Measurements from ENCODE around the gene CDKAL1. TPM values are rescaled to one million over a fixed set of nuclear protein-coding genes. Genes with fewer than 3 reads are reported as not detected.

The CDKAL1 gene
- total and polyA plus RNA-seq, 10 of the 15 experiments (the other 5 are each of a cell fraction or from before 2014, with no cell fraction given), result 10.7 to 26.9 (median 17.3) TPM

DNA sequence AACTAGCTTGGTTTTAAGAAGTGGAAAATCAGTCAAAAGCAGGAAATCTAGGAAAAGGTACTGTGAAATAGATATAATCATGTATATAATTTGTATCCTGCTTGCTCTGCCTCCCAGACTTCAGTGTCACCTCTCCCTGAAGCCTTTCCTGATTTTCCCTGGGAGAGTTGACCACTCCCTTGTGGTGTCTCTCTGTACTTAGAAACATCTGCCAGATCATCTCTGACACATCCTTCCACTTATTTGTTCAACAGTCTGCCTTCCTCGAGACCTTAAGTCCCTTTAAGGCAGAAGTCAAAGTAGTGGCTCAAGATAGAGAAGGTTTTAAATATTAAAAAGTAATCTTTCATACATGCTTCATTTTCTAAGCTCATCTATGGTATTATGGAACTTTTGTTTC lies 236.5 kb downstream of the CDKAL1 start (continued):
- TF ChIP-seq IRF4 (IDR thresholded peaks at IDR 0.05; ENCODE audit: low read depth, low read length) (no peak), SREBF1 (IDR thresholded peaks at IDR 0.05; ENCODE audit: low read length) (no peak), SPI1 (IDR thresholded peaks at IDR 0.05; ENCODE audit: borderline replicate concordance, insufficient read depth, low read depth, low read length) (no peak), PML (IDR thresholded peaks at IDR 0.05; ENCODE audit: low read length) (no peak), NR2C1 (IDR thresholded peaks at IDR 0.05) (no peak), SUZ12 (IDR thresholded peaks at IDR 0.05; ENCODE audit: unreplicated experiment) (no peak), BRCA1 (IDR thresholded peaks at IDR 0.05; ENCODE audit: low read depth, low read length) (no peak), IRF3 (IDR thresholded peaks at IDR 0.05) (no peak)

DNA sequence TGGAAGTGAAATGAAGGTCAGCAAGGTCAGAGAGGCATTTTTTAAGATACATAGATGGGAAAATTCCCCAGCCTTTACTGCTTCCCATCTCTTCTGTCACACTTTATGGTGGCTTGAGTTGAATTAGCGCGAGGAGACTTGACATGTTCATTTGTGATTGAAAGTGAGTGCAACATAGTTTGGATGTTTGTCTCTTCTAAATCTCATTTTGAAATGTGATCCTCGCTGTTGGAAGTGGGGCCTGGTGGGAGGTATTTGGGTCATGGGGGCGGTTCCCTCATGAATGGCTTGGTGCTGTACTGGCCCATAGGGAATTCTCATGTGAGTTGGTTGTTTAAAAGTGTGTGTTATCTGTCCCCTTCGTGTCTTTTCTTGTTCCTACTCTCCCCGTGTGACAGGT lies 237.2 kb downstream of the CDKAL1 start:
- no peak for ATAC-seq
- ChIA-PET POLR2A (no interaction called here), RAD21 (ENCODE audit: unreplicated experiment) (no interaction called here), CTCF (no interaction called here), SMC1A (ENCODE audit: uncharacterized antibody, unreplicated experiment) (interaction anchor here (0.6 to 1.0 kb wide), 2 partner anchors 17 to 526 kb away, joined by 3 to 5 read pairs; no protein-coding TSS in a partner anchor)
- DNase-seq (ENCODE audit: low read depth, low spot score), result no peak
- Histone ChIP-seq H3K36me3 (ENCODE audit: control insufficient read depth in 2 of 2, insufficient read depth in 2 of 2, low read length in 1 of 2) (no peaks in the 10 kb centered on the region), H3K4me1 (ENCODE audit: control insufficient read depth, insufficient read depth, low read length) (no peaks in the 10 kb centered on the region), H3K9ac (ENCODE audit: control insufficient read depth, insufficient read depth, low read length) (no peak overlapping the region), H3K27me3 (replicated peaks in 1 of 2; ENCODE audit: control insufficient read depth in 2 of 2, insufficient read depth in 2 of 2, low read length in 1 of 2) (no peaks in the 10 kb centered on the region), H2AFZ (ENCODE audit: control insufficient read depth, low read depth, low read length) (no peak overlapping the region), H3K27ac (ENCODE audit: control insufficient read depth, insufficient read depth) (no peak overlapping the region), H3K4me3 (no peak overlapping the region), H3K9me3 (replicated peaks; ENCODE audit: control insufficient read depth, insufficient read depth, low read length) (no peaks in the 10 kb centered on the region), H3K4me2 (ENCODE audit: control insufficient read depth, insufficient read depth) (no peak overlapping the region), H4K20me1 (ENCODE audit: control insufficient read depth, insufficient read depth) (no peaks in the 10 kb centered on the region), H3K79me2 (ENCODE audit: control insufficient read depth, insufficient read depth, low read length) (no peaks in the 10 kb centered on the region)
- BruUV-seq (replicated peaks), result no TSS peak
- in situ Hi-C loops (cut with MboI) (no loop called here), intact Hi-C loops (cut with micrococcal nuclease; ENCODE audit: unreplicated experiment) (no loop called here)
- WGBS (ENCODE audit: insufficient coverage, insufficient replicate concordance, low lambda C conversion rate, missing lambda C conversion rate), result 95% methylated on average over 6 of the region's 6 CpGs
- FAIRE-seq, result no peak
- TF ChIP-seq SREBF2 (IDR thresholded peaks at IDR 0.05; ENCODE audit: low read length) (no peak), BCL11A (IDR thresholded peaks at IDR 0.05; ENCODE audit: low read depth, low read length) (no peak), TCF3 (IDR thresholded peaks at IDR 0.05; ENCODE audit: borderline replicate concordance, insufficient read depth, low read depth, low read length) (no peak), HCFC1 (IDR thresholded peaks at IDR 0.05; ENCODE audit: low read length) (no peak), RAD21 (IDR thresholded peaks at IDR 0.05; ENCODE audit: insufficient read depth, low read depth, low read length) (no peak)
- TF ChIP-seq, protein P1, sequence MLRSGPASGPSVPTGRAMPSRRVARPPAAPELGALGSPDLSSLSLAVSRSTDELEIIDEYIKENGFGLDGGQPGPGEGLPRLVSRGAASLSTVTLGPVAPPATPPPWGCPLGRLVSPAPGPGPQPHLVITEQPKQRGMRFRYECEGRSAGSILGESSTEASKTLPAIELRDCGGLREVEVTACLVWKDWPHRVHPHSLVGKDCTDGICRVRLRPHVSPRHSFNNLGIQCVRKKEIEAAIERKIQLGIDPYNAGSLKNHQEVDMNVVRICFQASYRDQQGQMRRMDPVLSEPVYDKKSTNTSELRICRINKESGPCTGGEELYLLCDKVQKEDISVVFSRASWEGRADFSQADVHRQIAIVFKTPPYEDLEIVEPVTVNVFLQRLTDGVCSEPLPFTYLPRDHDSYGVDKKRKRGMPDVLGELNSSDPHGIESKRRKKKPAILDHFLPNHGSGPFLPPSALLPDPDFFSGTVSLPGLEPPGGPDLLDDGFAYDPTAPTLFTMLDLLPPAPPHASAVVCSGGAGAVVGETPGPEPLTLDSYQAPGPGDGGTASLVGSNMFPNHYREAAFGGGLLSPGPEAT (IDR thresholded peaks at IDR 0.05; ENCODE audit: low read depth), result no peak
